Measurements from ENCODE around the gene MDFIC2.
"Not testable (repeated sequence)": the region's sequence is repeated elsewhere in the genome, so short reads cannot be mapped to it uniquely, and the experiment has no call there.

The MDFIC2 gene

GRCh38 chr3:70290431-70291096 is 21.9 kb downstream of the MDFIC2 start:
- H3K27me3 ChIP-seq (replicated peaks in 2 of 5; ENCODE audit: control insufficient read depth in 4 of 5, insufficient read depth in 5 of 5, low read length in 4 of 5); DNase-seq; CTCF ChIA-PET: not testable (repeated sequence)

DNA sequence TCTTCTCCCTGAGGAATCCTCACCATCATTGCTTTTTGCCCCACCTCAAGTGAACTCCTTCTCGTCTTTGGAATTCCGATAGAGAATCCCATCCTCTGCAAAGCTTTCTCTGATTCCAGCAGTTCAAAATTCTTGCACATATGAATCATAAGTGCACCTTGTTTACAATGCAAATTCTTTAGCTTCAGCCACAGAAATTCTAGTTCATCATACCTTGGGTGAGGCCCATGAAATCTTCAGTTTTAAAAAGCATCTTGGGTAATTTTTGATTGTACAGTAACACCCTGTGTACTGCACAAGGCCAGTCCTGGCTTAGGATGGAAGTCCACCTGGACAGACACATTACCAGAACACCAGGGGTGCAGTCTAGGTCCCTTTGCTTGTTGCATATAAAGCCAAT is 30.8 kb downstream of the MDFIC2 start:
- H3K36me3 ChIP-seq (ENCODE audit: control insufficient read depth in 4 of 4, insufficient read depth in 4 of 4, low read length in 3 of 4), result no peaks in the 10 kb centered on the region
- no peak overlapping the region for H3K4me3 ChIP-seq (ENCODE audit: control insufficient read depth in 1 of 7, extremely low read depth in 1 of 7, insufficient read depth in 4 of 7, low read depth in 2 of 7, low read length in 6 of 7)
- POLR2A ChIA-PET, result no interaction called here
- CTCF ChIA-PET, result no interaction called here
- H3K4me1 ChIP-seq (ENCODE audit: control extremely low read depth in 1 of 4, control insufficient read depth in 4 of 4, insufficient read depth in 4 of 4, low read length in 3 of 4), result no peaks in the 10 kb centered on the region
- H3K27me3 ChIP-seq (replicated peaks in 2 of 5; ENCODE audit: control insufficient read depth in 4 of 5, insufficient read depth in 5 of 5, low read length in 4 of 5), result no peaks in the 10 kb centered on the region
- H3K9me3 ChIP-seq (ENCODE audit: control extremely low read depth in 1 of 5, control insufficient read depth in 4 of 5, insufficient read depth in 2 of 5, low read depth in 1 of 5, low read length in 4 of 5), result no peaks in the 10 kb centered on the region
- no peak for DNase-seq
- no peak overlapping the region for H3K27ac ChIP-seq (ENCODE audit: insufficient read depth in 1 of 2, low read depth in 1 of 2, low read length in 2 of 2, poor library complexity in 1 of 2, severe bottlenecking in 2 of 2)
- WGBS (ENCODE audit: insufficient coverage), result 85% methylated on average over 2 of the region's 2 CpGs

More at GRCh38 chr3:70290431-70291096, 21.9 kb downstream of the MDFIC2 start:
- H3K4me3 ChIP-seq (ENCODE audit: control insufficient read depth in 1 of 7, extremely low read depth in 1 of 7, insufficient read depth in 4 of 7, low read depth in 2 of 7, low read length in 6 of 7); H3K4me1 ChIP-seq (ENCODE audit: control extremely low read depth in 1 of 4, control insufficient read depth in 4 of 4, insufficient read depth in 4 of 4, low read length in 3 of 4); H3K36me3 ChIP-seq (ENCODE audit: control insufficient read depth in 4 of 4, insufficient read depth in 4 of 4, low read length in 3 of 4); H3K27ac ChIP-seq (ENCODE audit: insufficient read depth in 1 of 2, low read depth in 1 of 2, low read length in 2 of 2, poor library complexity in 1 of 2, severe bottlenecking in 2 of 2); POLR2A ChIA-PET; H3K9me3 ChIP-seq (ENCODE audit: control extremely low read depth in 1 of 5, control insufficient read depth in 4 of 5, insufficient read depth in 2 of 5, low read depth in 1 of 5, low read length in 4 of 5): not testable (repeated sequence)
- 98% methylated on average over 21 of the region's 32 CpGs for WGBS (ENCODE audit: insufficient coverage)

- Histone ChIP-seq H3K27ac (ENCODE audit: insufficient read depth in 1 of 2, low read depth in 1 of 2, low read length in 2 of 2, poor library complexity in 1 of 2, severe bottlenecking in 2 of 2) (no peak overlapping the region), H3K4me1 (ENCODE audit: control extremely low read depth in 1 of 4, control insufficient read depth in 4 of 4, insufficient read depth in 4 of 4, low read length in 3 of 4) (no peaks in the 10 kb centered on the region), H3K9me3 (ENCODE audit: control extremely low read depth in 1 of 5, control insufficient read depth in 4 of 5, insufficient read depth in 2 of 5, low read depth in 1 of 5, low read length in 4 of 5) (no peaks in the 10 kb centered on the region), H3K27me3 (replicated peaks in 2 of 5; ENCODE audit: control insufficient read depth in 4 of 5, insufficient read depth in 5 of 5, low read length in 4 of 5) (no peaks in the 10 kb centered on the region), H3K4me3 (ENCODE audit: control insufficient read depth in 1 of 7, extremely low read depth in 1 of 7, insufficient read depth in 4 of 7, low read depth in 2 of 7, low read length in 6 of 7) (no peak overlapping the region), H3K36me3 (ENCODE audit: control insufficient read depth in 4 of 4, insufficient read depth in 4 of 4, low read length in 3 of 4) (no peaks in the 10 kb centered on the region)
- ChIA-PET CTCF (no interaction called here), POLR2A (no interaction called here)
- DNase-seq, result no peak
- 95% methylated on average over 6 of the region's 6 CpGs for WGBS (ENCODE audit: insufficient coverage)
Observed at GRCh38 chr3:70277304-70277703, 35.1 kb downstream of the MDFIC2 start.

DNA sequence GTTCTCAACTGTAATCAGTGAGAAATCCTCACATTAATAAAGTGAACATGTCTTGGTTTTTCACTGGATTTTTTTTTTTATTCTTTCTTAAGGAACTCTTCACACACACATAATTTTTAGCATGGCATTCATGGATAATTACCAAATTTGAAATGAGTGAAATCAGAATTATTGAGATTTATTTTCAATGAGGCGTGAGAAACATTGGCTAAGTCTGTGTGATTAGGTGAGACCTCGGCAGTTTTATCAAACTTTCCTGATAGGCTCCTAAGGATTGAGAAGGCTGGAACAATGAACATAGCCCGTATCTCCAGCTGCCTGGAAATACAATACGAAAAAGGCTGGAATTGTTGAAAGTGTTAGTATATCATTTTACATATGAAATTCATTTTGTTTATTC is 35.5 kb downstream of the MDFIC2 start:
- Histone ChIP-seq H3K9me3 (ENCODE audit: control extremely low read depth in 1 of 5, control insufficient read depth in 4 of 5, insufficient read depth in 2 of 5, low read depth in 1 of 5, low read length in 4 of 5) (no peaks in the 10 kb centered on the region), H3K27me3 (replicated peaks in 2 of 5; ENCODE audit: control insufficient read depth in 4 of 5, insufficient read depth in 5 of 5, low read length in 4 of 5) (no peaks in the 10 kb centered on the region), H3K36me3 (ENCODE audit: control insufficient read depth in 4 of 4, insufficient read depth in 4 of 4, low read length in 3 of 4) (no peaks in the 10 kb centered on the region), H3K4me3 (ENCODE audit: control insufficient read depth in 1 of 7, extremely low read depth in 1 of 7, insufficient read depth in 4 of 7, low read depth in 2 of 7, low read length in 6 of 7) (no peak overlapping the region), H3K4me1 (ENCODE audit: control extremely low read depth in 1 of 4, control insufficient read depth in 4 of 4, insufficient read depth in 4 of 4, low read length in 3 of 4) (no peaks in the 10 kb centered on the region), H3K27ac (ENCODE audit: insufficient read depth in 1 of 2, low read depth in 1 of 2, low read length in 2 of 2, poor library complexity in 1 of 2, severe bottlenecking in 2 of 2) (no peak overlapping the region)
- no peak for DNase-seq
- CTCF ChIA-PET, result no interaction called here
- POLR2A ChIA-PET, result no interaction called here
- WGBS (ENCODE audit: insufficient coverage), result 50% methylated on average over 2 of the region's 4 CpGs

GRCh38 chr3:70273492-70273891 is 38.9 kb downstream of the MDFIC2 start:
- POLR2A ChIA-PET, result no interaction called here
- H3K27me3 ChIP-seq (replicated peaks in 2 of 5; ENCODE audit: control insufficient read depth in 4 of 5, insufficient read depth in 5 of 5, low read length in 4 of 5), result no peaks in the 10 kb centered on the region
- H3K4me1 ChIP-seq (ENCODE audit: control extremely low read depth in 1 of 4, control insufficient read depth in 4 of 4, insufficient read depth in 4 of 4, low read length in 3 of 4), result no peaks in the 10 kb centered on the region
- no peak for DNase-seq
- H3K27ac ChIP-seq (ENCODE audit: insufficient read depth in 1 of 2, low read depth in 1 of 2, low read length in 2 of 2, poor library complexity in 1 of 2, severe bottlenecking in 2 of 2), result no peak overlapping the region
- CTCF ChIA-PET, result no interaction called here
- H3K9me3 ChIP-seq (ENCODE audit: control extremely low read depth in 1 of 5, control insufficient read depth in 4 of 5, insufficient read depth in 2 of 5, low read depth in 1 of 5, low read length in 4 of 5), result no peaks in the 10 kb centered on the region
- no peak overlapping the region for H3K4me3 ChIP-seq (ENCODE audit: control insufficient read depth in 1 of 7, extremely low read depth in 1 of 7, insufficient read depth in 4 of 7, low read depth in 2 of 7, low read length in 6 of 7)
- no peaks in the 10 kb centered on the region for H3K36me3 ChIP-seq (ENCODE audit: control insufficient read depth in 4 of 4, insufficient read depth in 4 of 4, low read length in 3 of 4)

DNA sequence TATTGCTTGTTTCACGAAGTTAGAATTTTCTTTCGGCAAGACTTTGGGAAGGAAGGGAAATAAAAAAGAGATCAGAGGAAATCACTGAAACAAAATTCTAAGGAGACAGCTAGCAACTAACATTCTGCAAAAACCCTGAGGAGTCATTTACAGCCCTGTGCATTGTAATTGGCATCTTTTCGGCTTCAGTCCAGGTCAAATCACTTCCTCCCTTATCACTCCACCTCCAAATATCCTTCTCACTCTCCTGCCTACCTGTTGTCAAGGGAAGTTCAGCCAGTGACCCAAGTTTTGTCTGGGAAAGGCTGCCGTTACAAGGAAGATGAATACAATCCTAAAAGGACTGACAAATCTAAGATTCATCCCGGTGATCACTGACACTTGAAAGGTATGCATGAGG is 39.6 kb downstream of the MDFIC2 start:
- POLR2A ChIA-PET, result no interaction called here
- CTCF ChIA-PET, result no interaction called here
- 66% methylated on average over 3 of the region's 5 CpGs for WGBS (ENCODE audit: insufficient coverage)
- no peaks in the 10 kb centered on the region for H3K27me3 ChIP-seq (replicated peaks in 2 of 5; ENCODE audit: control insufficient read depth in 4 of 5, insufficient read depth in 5 of 5, low read length in 4 of 5)
- H3K4me1 ChIP-seq (ENCODE audit: control extremely low read depth in 1 of 4, control insufficient read depth in 4 of 4, insufficient read depth in 4 of 4, low read length in 3 of 4), result no peaks in the 10 kb centered on the region
- no peak overlapping the region for H3K4me3 ChIP-seq (ENCODE audit: control insufficient read depth in 1 of 7, extremely low read depth in 1 of 7, insufficient read depth in 4 of 7, low read depth in 2 of 7, low read length in 6 of 7)
- no peak overlapping the region for H3K27ac ChIP-seq (ENCODE audit: insufficient read depth in 1 of 2, low read depth in 1 of 2, low read length in 2 of 2, poor library complexity in 1 of 2, severe bottlenecking in 2 of 2)
- no peak for DNase-seq
- no peaks in the 10 kb centered on the region for H3K9me3 ChIP-seq (ENCODE audit: control extremely low read depth in 1 of 5, control insufficient read depth in 4 of 5, insufficient read depth in 2 of 5, low read depth in 1 of 5, low read length in 4 of 5)
- H3K36me3 ChIP-seq (ENCODE audit: control insufficient read depth in 4 of 4, insufficient read depth in 4 of 4, low read length in 3 of 4), result no peaks in the 10 kb centered on the region

- Histone ChIP-seq H3K4me3 (ENCODE audit: control insufficient read depth in 1 of 7, extremely low read depth in 1 of 7, insufficient read depth in 4 of 7, low read depth in 2 of 7, low read length in 6 of 7) (no peak overlapping the region), H3K36me3 (ENCODE audit: control insufficient read depth in 4 of 4, insufficient read depth in 4 of 4, low read length in 3 of 4) (no peaks in the 10 kb centered on the region), H3K9me3 (ENCODE audit: control extremely low read depth in 1 of 5, control insufficient read depth in 4 of 5, insufficient read depth in 2 of 5, low read depth in 1 of 5, low read length in 4 of 5) (no peaks in the 10 kb centered on the region), H3K27ac (ENCODE audit: insufficient read depth in 1 of 2, low read depth in 1 of 2, low read length in 2 of 2, poor library complexity in 1 of 2, severe bottlenecking in 2 of 2) (no peak overlapping the region), H3K27me3 (replicated peaks in 2 of 5; ENCODE audit: control insufficient read depth in 4 of 5, insufficient read depth in 5 of 5, low read length in 4 of 5) (no peaks in the 10 kb centered on the region), H3K4me1 (ENCODE audit: control extremely low read depth in 1 of 4, control insufficient read depth in 4 of 4, insufficient read depth in 4 of 4, low read length in 3 of 4) (no peaks in the 10 kb centered on the region)
- no peak for DNase-seq
- ChIA-PET POLR2A (no interaction called here), CTCF (no interaction called here)
- no CpG with 5 or more reads among the region's 3 CpGs for WGBS (ENCODE audit: insufficient coverage)
Observed at GRCh38 chr3:70264122-70264780, 48.2 kb downstream of the MDFIC2 start.

Data from common myeloid progenitor, CD34-positive (primary cell).